ENCODE measurements around the gene RALGAPA2.

DNA sequence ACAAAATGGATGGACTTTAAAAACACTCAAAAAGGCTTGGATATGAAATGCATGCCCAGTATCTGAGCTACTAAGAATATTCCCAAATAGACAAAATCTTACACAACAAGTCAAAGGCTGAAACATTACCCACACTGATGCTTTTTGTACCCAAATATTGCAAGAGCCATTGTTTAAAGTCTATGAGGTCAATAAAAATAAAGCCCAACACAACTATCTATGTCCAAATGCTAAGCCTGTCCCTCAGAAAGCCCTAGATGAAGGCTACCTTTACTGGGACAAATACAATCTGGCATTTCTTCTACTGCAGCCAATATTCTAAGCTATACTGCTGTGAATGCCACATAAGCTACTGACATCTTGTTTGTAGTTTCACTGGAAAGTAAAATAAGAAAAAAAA is 54.3 kb downstream of the RALGAPA2 start:
- TF ChIP-seq, protein P1, sequence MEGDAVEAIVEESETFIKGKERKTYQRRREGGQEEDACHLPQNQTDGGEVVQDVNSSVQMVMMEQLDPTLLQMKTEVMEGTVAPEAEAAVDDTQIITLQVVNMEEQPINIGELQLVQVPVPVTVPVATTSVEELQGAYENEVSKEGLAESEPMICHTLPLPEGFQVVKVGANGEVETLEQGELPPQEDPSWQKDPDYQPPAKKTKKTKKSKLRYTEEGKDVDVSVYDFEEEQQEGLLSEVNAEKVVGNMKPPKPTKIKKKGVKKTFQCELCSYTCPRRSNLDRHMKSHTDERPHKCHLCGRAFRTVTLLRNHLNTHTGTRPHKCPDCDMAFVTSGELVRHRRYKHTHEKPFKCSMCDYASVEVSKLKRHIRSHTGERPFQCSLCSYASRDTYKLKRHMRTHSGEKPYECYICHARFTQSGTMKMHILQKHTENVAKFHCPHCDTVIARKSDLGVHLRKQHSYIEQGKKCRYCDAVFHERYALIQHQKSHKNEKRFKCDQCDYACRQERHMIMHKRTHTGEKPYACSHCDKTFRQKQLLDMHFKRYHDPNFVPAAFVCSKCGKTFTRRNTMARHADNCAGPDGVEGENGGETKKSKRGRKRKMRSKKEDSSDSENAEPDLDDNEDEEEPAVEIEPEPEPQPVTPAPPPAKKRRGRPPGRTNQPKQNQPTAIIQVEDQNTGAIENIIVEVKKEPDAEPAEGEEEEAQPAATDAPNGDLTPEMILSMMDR (IDR thresholded peaks at IDR 0.05), result no peak
- TF ChIP-seq CEBPB (IDR thresholded peaks at IDR 0.05) (no peak), EP300 (IDR thresholded peaks at IDR 0.05) (no peak), ZFP36 (IDR thresholded peaks at IDR 0.05; ENCODE audit: borderline replicate concordance, partially characterized antibody) (no peak), HOXA7 (CRISPR knock-in tag; IDR thresholded peaks at IDR 0.05) (no peak), RNF2 (IDR thresholded peaks at IDR 0.05; ENCODE audit: borderline replicate concordance, low read depth) (no peak), POLR2A (IDR thresholded peaks at IDR 0.05; ENCODE audit: low read length) (no peak), CHD2 (IDR thresholded peaks at IDR 0.05; ENCODE audit: low read length, partially characterized antibody) (no peak), MAFK (IDR thresholded peaks at IDR 0.05; ENCODE audit: partially characterized antibody) (no peak)
- TF ChIP-seq, protein P2, sequence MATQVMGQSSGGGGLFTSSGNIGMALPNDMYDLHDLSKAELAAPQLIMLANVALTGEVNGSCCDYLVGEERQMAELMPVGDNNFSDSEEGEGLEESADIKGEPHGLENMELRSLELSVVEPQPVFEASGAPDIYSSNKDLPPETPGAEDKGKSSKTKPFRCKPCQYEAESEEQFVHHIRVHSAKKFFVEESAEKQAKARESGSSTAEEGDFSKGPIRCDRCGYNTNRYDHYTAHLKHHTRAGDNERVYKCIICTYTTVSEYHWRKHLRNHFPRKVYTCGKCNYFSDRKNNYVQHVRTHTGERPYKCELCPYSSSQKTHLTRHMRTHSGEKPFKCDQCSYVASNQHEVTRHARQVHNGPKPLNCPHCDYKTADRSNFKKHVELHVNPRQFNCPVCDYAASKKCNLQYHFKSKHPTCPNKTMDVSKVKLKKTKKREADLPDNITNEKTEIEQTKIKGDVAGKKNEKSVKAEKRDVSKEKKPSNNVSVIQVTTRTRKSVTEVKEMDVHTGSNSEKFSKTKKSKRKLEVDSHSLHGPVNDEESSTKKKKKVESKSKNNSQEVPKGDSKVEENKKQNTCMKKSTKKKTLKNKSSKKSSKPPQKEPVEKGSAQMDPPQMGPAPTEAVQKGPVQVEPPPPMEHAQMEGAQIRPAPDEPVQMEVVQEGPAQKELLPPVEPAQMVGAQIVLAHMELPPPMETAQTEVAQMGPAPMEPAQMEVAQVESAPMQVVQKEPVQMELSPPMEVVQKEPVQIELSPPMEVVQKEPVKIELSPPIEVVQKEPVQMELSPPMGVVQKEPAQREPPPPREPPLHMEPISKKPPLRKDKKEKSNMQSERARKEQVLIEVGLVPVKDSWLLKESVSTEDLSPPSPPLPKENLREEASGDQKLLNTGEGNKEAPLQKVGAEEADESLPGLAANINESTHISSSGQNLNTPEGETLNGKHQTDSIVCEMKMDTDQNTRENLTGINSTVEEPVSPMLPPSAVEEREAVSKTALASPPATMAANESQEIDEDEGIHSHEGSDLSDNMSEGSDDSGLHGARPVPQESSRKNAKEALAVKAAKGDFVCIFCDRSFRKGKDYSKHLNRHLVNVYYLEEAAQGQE (IDR thresholded peaks at IDR 0.05), result no peak
- TF ChIP-seq, protein P3, sequence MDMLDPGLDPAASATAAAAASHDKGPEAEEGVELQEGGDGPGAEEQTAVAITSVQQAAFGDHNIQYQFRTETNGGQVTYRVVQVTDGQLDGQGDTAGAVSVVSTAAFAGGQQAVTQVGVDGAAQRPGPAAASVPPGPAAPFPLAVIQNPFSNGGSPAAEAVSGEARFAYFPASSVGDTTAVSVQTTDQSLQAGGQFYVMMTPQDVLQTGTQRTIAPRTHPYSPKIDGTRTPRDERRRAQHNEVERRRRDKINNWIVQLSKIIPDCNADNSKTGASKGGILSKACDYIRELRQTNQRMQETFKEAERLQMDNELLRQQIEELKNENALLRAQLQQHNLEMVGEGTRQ (IDR thresholded peaks at IDR 0.05), result no peak
- TF ChIP-seq, protein P4, sequence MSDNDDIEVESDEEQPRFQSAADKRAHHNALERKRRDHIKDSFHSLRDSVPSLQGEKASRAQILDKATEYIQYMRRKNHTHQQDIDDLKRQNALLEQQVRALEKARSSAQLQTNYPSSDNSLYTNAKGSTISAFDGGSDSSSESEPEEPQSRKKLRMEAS (IDR thresholded peaks at IDR 0.05), result no peak
